GM21825 (cell line): Measurements from ENCODE around the gene NDUFA8.
A peak's percentile ranks its signal among the peaks of the same experiment; 100 is the strongest.

Experiments
- ATAC-seq: cut with Tn5 transposase; IDR thresholded peaks from one replicate; pipeline ENCODE4 v1.9.1; 2021; ENCODE audit warnings: mild to moderate bottlenecking, moderate library complexity; ENCODE audit not compliant: unreplicated experiment

The NDUFA8 gene

DNA sequence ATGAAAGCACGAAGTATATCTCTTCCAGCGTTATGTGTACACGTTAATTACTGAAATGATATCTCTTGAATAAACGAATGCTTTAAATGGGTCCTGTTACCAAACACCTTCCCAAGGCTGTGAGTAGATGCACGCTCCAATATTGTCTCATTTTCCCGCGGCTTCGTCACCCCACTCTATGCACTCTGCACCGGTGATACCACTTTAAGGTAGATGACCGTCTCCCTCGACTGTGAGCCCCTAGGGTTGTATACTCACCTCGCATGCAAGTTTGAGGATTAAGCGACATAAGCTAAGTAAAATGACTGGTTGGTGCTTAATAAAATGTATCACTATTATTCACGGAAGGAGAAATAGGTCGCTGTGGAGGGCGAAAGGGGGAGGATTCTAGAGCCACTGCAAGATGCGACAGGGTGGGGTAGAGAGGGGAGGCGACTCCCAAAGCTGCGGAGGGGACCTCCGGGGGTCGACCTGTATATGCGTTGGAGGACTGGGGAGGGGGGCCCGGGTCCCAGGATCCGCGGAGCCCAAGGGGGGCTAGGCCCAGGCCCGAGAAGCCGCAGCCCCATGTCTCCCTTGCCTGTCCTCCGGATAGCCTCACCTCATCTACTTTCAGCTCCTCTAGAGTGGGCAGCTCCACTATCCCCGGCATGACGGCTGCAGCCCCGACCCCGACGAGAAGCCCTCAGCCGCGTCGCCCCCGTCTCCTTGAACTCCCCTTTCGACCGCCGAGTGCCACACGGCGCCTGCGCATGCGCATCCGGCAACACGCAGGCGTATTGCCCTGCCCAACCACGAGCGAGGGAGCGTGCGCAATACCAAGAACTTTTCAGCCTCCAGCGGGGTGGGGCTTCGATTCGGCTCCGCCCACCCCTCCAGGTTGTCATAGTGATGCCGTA, at the start of gene NDUFA8, which contains the start of gene MORN5:
Gene NDUFA8, minus strand, starts transcription at position 754 of the 899 bp plus-strand sequence. Its CDS starts 102 bp downstream, at position 652.
Gene MORN5, plus strand, starts transcription at position 883 of the 899 bp plus-strand sequence. CDS start 65 bp downstream, outside the sequence.
- peak; percentile 93 for ATAC-seq

DNA sequence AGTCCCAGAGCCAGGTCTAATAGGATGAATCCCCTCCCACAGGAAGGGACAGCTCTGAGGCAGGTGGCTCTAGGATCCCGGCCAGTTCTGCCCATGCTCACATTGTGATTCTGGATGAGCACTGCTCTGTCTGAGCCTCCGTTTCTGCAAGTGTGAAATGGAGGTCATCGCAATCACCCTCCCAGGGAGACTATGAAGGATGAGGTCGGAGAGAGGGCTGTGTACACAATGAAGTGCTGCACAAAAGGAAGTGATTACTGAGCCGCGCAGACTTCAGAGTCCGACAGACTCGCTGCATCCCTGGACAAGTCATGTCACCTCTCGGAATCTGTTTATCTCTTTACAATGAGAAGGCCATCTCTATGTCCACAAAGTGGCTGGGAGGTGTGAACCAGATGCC, 47.5 kb upstream of the NDUFA8 start:
- ATAC-seq, result no peak

DNA sequence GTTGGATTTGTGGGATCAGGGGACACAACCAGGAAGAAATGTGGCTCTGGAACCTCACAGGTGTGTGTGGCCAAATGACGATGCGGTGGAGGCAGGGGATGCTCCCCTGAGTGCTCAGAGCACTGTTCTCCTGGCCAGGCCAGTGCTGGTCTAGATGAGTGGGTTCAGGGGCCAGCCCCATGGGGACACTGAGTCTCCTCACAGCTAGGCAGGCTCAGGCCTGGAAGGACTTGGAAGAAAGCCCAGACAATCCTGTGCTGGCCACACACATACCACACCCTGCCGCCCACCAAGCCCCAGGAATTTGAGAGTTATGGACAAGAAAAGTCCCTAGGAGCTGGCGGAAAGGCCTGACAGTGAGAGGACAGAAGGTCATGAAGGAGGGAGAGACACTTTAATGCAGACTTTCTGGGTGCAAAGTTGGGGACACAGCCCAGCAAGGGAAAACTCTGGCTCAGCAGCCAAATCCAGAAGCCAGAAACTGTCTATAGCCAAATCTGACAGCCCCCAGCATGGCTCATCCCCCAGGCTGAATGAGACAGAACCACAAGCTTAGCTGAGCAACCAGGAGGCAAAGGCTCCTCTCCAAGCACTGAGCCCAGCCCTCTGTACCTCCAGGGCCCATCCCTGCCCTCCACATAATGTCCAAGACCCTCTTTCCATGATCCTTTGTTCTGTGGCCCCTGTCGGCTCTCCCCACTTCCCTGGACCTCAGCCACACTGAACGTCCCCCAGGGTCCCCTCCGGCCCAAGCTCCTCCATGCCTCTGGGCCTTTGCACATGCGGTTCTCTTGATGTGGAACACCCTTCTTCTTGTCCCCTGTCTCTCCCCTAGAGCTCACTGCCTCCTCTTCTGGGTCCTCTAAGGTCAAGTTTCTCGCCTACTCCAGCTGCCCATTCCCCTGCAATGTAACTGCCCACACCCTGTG, 46.8 kb upstream of the NDUFA8 start:
- no peak for ATAC-seq

DNA sequence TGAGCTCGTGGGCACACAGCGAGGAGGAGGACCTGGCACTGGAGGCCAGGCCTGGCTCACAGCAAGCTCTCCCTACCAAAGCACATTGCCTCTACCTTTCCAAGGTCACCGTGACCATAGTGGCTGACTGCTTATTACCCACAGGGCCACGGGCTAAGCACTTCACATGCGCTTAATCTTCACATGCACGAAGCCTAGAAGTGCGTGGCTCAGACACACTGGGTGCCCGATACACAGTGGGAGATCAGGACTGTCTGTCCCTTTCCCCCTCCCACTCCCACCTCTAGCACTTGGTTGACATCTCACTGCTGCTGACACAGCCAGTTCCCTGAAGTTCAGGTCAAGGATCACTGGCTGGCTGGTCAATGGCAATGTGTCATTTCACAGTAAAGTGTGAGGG, 45.6 kb upstream of the NDUFA8 start:
- no peak for ATAC-seq

DNA sequence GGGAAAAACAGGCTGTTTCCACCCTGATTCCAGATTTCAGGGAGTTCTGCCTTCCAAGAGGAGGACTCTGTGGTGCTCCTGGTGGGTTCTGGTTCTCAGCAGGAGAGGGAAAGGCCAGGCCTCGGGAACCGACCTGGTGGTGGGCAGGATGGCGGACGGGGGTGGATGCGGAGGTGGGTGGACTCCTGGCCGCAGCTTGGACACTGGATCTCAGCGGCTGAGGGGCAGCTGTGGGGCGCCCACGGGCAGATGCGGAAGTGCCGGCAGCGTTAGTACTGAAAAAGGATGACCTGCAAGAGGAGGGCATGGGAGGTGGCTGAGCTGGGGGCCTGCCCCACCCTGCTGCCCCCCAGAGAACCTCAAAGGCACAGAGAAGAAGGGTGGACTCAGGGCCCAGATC, 44.9 kb upstream of the NDUFA8 start:
- ATAC-seq, result no peak

DNA sequence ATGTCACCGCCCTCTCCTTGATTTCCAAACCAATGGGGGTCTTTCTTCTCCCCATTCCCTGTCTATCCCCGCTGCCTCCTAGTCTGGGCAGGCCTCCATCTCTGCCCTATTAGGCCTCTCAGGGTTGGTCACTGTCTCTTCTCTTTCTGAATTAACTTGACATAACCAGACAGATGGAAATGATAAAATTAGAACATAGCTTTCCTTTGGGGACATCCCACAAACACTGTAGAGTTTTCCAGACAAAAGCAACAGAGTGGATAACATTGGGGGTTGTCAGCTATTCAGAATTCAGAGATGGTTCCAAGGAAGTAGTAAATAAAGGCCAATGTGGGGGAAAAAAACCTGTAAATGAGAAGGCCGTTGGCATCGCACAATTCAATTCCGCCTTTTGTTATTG, 44.5 kb upstream of the NDUFA8 start:
- ATAC-seq, result no peak

DNA sequence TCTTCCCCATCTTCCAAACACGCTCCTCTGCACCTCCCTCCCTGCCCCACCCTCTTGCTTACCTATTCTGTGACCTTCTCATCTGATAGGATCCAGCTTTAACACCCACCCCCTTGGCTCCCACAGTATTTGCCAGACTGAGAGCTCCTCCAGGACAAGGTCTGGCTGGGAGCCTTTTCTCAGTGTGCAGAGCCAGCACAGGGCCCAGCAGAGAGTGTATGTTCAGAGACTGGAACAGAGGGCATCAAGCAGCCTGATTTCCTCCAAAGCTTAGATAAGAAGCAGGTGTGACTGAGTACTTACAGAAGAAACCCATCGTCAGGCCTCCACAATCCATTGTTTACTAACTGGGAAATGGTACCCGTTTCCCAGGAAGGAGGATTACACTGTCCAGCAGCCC, 42.5 kb upstream of the NDUFA8 start:
- ATAC-seq, result no peak

DNA sequence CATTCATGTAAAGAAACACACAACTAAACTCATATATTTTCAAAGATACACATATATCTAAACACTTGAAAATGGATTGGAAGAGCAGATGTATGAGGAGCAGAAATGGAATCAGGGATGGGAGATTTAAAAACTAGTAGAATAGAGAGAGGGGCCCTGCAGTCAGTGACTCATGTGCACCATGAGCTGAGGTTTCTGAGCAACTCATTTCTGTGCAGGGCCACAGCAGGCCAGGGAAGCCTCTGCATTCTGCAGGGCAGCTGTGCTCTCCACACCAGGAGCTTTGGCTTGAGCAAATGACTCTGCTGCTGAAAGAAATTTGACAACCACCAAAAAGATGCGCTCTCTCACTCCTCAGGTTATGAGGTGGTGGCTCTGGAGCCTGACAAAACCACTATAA, 42.1 kb upstream of the NDUFA8 start:
- no peak for ATAC-seq

DNA sequence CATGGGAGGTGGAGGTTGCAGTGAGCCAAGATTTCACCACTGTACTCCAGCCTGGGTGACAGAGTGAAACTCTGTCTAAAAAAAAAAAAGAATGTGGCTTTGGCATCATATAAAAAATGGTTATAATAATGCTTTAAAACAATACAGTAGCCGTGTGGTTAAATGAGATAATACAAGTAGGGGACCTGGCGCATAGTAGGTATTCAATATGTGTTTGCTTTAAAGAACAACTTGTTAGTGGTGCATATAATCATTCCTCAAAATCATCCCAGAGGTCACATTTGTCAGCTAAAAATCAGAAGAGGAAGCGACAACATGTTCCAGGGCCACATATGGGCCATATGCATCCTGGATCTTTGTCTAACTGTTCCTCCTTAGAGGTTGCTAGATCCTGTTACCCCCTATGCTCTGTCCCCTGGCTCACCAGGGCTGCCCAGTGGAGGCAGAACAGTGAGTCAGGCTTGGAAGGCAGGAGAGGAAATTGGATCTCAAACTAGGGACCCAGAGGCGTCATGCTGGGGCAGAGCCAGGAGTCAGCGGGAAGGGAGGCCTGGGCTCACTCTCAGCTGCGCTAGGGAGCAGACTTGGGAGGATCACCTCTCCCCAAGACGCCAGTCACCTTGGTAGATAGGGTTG, 41.5 kb upstream of the NDUFA8 start:
- no peak for ATAC-seq

DNA sequence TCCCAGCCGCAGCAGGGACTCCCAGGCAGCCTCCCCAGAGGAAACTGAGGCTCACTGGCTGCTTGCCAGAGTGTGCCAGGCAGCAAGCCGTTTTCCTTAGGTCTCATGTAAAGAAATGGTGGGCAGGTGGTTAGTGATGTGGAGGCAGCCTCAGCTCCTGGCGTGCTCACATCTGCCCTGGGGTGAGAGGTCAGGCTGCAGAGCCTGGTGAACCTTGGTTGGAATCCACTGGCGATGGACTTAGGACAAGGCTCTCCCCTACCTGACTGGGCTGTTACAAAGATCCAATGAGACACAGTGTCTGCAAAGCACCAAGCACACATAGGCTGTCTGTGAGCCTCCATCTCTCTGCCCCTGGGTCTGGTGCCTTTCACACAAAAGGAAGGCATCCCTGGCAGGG, 38.3 kb upstream of the NDUFA8 start:
- no peak for ATAC-seq

DNA sequence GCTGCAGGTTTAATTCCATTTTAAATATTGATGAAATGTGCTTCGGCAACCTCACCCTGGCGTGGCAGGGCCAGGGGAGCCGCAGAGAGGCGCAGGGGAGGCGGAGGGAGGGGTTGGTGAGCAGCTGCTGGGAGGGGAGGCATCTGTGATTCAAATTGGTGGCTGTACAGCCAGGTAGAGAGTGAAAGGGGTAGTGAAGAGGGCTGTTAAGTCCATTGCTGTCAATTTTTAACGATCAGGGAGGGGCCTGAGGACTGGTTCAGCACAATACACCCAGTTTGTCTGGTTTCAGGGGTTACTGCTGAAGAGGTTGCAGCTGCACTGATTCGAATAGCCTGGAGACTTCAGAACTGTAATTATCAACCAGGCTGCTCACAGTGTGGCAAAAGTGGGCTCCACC, 37.8 kb upstream of the NDUFA8 start:
- no peak for ATAC-seq

DNA sequence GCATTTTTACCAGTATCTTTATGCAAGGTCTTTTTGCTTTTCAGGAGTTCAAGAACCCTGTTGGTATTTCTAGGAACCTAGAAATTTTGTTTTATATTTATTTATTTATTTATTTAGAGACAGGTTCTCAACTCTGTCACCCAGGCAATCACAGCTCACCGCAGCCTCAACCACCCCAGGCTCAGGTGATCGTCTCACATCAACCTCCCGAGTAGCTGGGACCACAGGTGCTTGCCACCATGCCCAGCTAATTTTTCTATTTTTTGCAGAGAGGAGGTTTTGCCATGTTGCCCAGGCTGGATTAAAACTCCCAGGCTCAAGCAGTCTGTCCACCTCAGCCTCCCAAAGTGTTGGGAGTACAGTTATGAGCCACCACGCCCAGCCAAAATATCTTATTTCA, 36.3 kb upstream of the NDUFA8 start:
- ATAC-seq, result no peak

DNA sequence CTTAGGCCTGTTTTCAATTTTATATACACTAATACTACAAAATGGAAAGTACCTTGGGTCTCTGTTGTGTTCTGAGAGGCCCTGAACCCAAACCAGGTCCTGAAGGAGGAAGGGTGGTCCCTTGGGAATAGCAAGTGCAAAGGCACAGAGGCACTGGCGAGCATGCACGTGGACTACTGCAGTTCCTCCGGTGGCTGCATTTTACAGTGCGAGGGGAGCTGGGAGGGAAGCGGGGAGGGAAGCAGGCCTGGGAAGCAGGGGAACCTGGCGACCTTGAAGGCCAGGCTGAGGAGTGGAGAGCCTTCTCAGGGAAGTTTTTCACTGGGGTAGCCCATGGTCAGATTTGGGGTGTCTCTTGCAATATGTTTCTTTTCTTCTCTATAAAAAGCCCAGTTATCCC, 34.1 kb upstream of the NDUFA8 start:
- ATAC-seq, result no peak

DNA sequence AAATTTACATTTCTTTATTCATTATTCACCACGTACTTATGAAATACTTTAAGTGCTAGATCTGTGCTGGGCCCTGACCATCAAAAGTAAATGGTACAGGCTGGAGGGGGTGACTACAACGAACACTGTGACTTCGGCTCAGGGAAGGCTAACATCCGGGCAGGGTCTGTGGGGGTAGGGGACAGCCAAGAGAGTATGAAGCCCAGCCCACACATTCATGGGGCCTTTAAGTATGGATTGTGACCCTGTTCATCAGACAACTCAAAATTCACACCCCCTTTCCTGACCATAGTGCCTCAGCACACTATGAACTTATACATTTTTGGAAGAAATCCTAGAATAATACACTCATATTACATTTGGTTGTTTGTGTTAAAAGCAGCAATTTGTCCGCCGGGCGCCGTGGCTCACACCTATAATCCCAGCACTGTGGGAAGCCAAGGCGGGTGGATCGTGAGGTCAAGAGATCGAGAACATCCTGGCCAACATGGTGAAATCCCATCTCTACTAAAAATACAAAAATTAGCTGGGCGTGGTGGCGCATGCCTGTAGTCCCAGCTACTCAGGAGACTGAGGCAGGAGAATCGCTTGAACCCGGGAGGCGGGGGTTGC, 33.4 kb upstream of the NDUFA8 start:
- ATAC-seq, result no peak

DNA sequence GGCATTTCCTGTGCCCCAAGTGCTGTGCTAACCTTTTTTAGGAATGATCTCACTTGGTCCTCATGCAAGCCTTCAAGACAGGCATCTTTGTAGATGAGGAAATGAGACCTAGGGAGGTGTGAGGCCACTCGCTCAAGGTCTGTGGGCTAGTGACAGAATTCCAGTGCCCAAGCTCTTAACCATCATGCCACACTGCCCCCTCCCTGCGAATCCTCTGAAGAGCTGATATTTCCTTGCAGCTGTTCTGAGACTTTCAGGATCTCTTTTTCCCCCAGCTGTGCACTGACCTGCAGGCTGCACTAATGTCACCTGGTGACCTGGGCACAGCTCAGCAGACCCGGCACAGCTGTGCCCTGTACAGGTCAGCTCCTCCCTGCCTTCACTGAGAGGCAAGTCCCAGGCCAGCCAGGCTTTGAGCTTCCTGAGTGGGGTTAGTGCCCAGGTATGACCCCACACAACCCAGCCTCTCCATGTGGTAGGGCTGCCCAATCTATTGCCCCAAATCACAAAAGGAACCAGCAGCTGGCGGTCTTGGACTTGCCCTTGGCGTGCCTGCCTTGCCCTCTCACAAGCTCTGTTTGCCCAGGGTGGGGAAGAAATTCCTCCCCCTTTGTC, 32.8 kb upstream of the NDUFA8 start:
- no peak for ATAC-seq

DNA sequence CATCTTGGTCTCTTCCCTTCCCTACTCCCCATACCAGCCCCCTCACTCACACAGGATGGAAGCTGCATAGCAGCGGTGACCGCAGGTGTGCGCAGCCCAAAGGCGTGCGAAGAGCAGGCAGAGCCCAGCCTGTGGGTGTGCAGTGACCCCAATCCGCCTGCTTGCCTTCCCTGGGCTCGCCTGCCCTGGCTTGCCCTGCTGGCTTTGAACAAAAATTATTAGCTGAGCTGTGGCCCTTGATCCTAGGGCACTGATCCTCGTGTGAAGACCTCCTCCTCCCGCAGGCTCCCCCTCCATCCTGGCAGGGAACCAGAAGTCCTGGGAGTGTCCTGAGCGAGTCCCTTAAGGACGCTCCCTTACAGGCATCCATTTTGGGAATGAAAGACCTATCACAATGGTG, 32.0 kb upstream of the NDUFA8 start:
- no peak for ATAC-seq

DNA sequence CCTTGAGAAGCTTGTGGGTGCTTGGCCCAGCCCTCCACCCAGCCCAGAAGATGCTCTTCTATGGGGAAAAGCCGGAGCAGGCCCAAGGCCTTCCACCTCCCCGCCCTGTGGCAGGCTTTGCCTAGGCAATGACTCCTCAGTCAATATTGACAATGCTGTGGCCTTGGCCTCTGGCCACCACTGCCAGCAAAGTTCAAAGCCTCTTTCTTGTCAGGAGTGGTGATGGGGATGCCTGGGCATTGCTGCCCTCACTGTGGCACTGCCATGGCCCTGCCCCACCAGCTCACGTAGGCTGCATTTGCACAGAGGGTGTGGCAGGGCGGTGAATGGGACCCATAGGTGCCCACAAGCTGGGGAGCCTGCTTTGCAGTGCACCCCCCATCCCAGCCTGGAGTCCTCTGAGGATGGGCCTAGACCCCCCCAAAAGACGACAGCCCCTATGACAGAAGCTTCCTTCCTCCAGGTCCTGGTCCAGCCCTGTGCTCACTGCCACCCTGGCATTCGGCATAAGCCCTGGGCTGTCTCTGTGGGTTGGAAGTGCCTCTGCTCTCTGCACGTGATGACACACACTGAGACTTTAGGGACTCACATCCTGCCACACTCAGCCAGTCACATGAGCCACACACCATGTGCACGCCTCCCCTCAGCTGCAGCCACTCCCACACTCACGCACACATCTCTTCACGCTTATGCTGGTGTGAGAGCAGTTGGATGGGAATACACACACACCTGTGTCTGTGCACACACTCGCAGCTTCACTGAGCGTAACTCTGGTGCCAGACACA, 31.2 kb upstream of the NDUFA8 start:
- no peak for ATAC-seq

DNA sequence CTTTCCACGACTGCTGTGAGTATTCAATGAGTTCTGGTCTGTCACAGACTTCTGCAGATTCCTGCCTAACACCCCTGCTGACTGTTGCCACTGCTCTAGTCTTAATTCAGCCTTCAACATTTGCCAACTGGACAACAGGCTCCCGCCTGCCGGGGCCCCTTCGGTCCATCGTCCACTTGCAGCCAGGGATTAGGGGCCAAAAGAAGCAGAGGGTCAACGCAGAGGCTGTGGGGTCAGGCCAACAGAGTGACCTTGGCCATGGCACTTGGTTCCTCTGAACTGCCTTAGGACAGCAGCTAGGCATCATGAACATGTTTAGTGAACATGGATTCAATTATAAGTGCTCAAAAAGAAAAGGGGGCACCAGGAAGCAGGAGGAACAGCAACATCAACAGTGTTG, 28.8 kb upstream of the NDUFA8 start:
- no peak for ATAC-seq

DNA sequence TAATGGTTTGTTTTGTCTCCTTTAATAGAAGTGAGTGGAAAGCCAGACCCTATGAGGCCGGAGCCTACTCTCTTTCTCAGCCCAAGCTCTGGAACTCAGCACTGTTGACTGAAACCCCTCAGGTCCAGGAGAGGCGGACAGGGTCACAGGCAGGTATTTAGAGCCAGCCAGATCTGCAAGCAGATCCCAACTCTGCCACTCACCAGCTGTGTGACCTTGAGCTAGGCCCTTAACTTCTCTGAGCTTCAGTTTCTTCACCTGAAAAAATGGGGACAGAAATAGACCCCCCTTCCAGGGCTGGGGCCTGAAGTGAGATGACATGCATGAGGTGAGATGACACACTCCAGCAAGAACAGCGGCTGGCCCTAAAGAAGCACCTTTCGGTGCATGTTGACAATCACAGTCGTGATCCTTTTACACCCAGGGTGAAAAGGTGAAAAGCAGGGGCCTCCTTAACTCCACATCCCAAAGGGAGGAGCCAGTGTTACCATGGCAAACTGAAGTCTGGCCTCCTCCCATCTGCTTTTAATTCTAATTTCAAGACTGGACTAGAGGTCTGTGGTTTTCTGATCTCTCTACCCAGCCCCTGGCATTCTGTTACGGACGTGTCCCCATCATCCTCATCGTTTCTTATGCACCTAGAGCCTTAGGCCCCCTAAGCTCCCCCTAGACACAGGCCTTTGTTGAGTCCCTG, 27.3 kb upstream of the NDUFA8 start:
- ATAC-seq, result no peak
